NT2/D1 (cell line): ENCODE data around the gene TSPOAP1.

Source experiments
- DNase-seq: peaks from one replicate; pipeline ENCODE4 v3.0.0-alpha.2; 2011; ENCODE audit warnings: low read depth, low spot score
- H3K27me3 ChIP-seq: 2 replicates; pipeline ENCODE4 v1.6.0; 2011; ENCODE audit warnings: mild to moderate bottlenecking; ENCODE audit not compliant: insufficient read length, insufficient read depth
- H3K36me3 ChIP-seq: 2 replicates; pipeline ENCODE4 v1.6.1; 2011; ENCODE audit warnings: mild to moderate bottlenecking, low read length, mixed read lengths; ENCODE audit not compliant: insufficient read depth, insufficient read length
- H3K4me1 ChIP-seq: 2 replicates; pipeline ENCODE4 v1.5.1; 2011; ENCODE audit not compliant: insufficient read depth, insufficient read length
- H3K4me3 ChIP-seq: 2 replicates; pipeline ENCODE4 v1.5.1; 2011; ENCODE audit warnings: low read depth; ENCODE audit not compliant: insufficient read length
- H3K9ac ChIP-seq: 2 replicates; pipeline ENCODE4 v1.6.0; 2011; ENCODE audit warnings: low read depth; ENCODE audit not compliant: insufficient read length
- H3K9me3 ChIP-seq: 2 replicates; pipeline ENCODE4 v1.5.1; 2011; ENCODE audit warnings: mild to moderate bottlenecking, low read length; ENCODE audit not compliant: insufficient read depth
- SUZ12 ChIP-seq: IDR thresholded peaks from 2 replicates; pipeline ENCODE4 v1.6.1; 2011; ENCODE audit not compliant: insufficient read length, insufficient read depth; ENCODE audit errors: extremely low read depth
- YY1 ChIP-seq: IDR thresholded peaks from 2 replicates; pipeline ENCODE4 v1.6.1; 2011; ENCODE audit not compliant: insufficient read length, insufficient read depth
- ZNF274 ChIP-seq: IDR thresholded peaks from 2 replicates; pipeline ENCODE4 v1.6.1; 2011; ENCODE audit warnings: mild to moderate bottlenecking, low read depth, low read length

The TSPOAP1 gene

GRCh38 chr17:58276423-58276822, 52.2 kb downstream of the TSPOAP1 start:
- DNase-seq = no peak
- H3K4me3 ChIP-seq = no peak overlapping the region
- H3K9ac ChIP-seq = no peak overlapping the region
- TF ChIP-seq ZNF274 (no peak), YY1 (no peak), SUZ12 (no peak)
- H3K27me3 ChIP-seq = no peaks in the 10 kb centered on the region
- H3K9me3 ChIP-seq = no peaks in the 10 kb centered on the region
- no peaks in the 10 kb centered on the region for H3K4me1 ChIP-seq
- no peaks in the 10 kb centered on the region for H3K36me3 ChIP-seq

GRCh38 chr17:58275417-58275816, 53.2 kb downstream of the TSPOAP1 start:
- no peak for DNase-seq
- Histone ChIP-seq H3K9me3 (no peaks in the 10 kb centered on the region), H3K36me3 (no peaks in the 10 kb centered on the region), H3K9ac (no peak overlapping the region), H3K4me3 (no peak overlapping the region), H3K4me1 (no peaks in the 10 kb centered on the region), H3K27me3 (no peaks in the 10 kb centered on the region)
- TF ChIP-seq YY1 (no peak), SUZ12 (no peak), ZNF274 (no peak)

- H3K27me3 ChIP-seq = no peaks in the 10 kb centered on the region
- DNase-seq = no peak
- TF ChIP-seq YY1 = no peak
- TF ChIP-seq SUZ12 = no peak
- TF ChIP-seq ZNF274 = no peak
- H3K4me1 ChIP-seq = no peaks in the 10 kb centered on the region
- no peaks in the 10 kb centered on the region for H3K36me3 ChIP-seq
- no peak overlapping the region for H3K9ac ChIP-seq
- H3K4me3 ChIP-seq = no peak overlapping the region
- no peaks in the 10 kb centered on the region for H3K9me3 ChIP-seq
Observed at GRCh38 chr17:58273453-58274104, 55.0 kb downstream of the TSPOAP1 start.

GRCh38 chr17:58272367-58273280, 56.0 kb downstream of the TSPOAP1 start:
- no peak for TF ChIP-seq ZNF274
- no peak for TF ChIP-seq SUZ12
- TF ChIP-seq YY1 = no peak
- H3K27me3 ChIP-seq = no peaks in the 10 kb centered on the region
- H3K4me3 ChIP-seq = no peak overlapping the region
- no peak for DNase-seq
- no peaks in the 10 kb centered on the region for H3K36me3 ChIP-seq
- H3K9me3 ChIP-seq = no peaks in the 10 kb centered on the region
- no peak overlapping the region for H3K9ac ChIP-seq
- no peaks in the 10 kb centered on the region for H3K4me1 ChIP-seq

- no peak for TF ChIP-seq YY1
- TF ChIP-seq SUZ12 = no peak
- TF ChIP-seq ZNF274 = no peak
- Histone ChIP-seq H3K9ac (no peak overlapping the region), H3K4me3 (no peak overlapping the region), H3K9me3 (no peaks in the 10 kb centered on the region), H3K27me3 (no peaks in the 10 kb centered on the region), H3K36me3 (no peaks in the 10 kb centered on the region), H3K4me1 (no peaks in the 10 kb centered on the region)
- DNase-seq = no peak
Observed at GRCh38 chr17:58271216-58271931, 57.2 kb downstream of the TSPOAP1 start.

- H3K4me1 ChIP-seq = no peaks in the 10 kb centered on the region
- no peak overlapping the region for H3K9ac ChIP-seq
- no peak for DNase-seq
- no peaks in the 10 kb centered on the region for H3K9me3 ChIP-seq
- TF ChIP-seq YY1 (no peak), SUZ12 (no peak), ZNF274 (no peak)
- H3K27me3 ChIP-seq = no peaks in the 10 kb centered on the region
- H3K36me3 ChIP-seq = no peaks in the 10 kb centered on the region
- H3K4me3 ChIP-seq = no peak overlapping the region
Observed at GRCh38 chr17:58270476-58271215, 57.9 kb downstream of the TSPOAP1 start.
